Loucy (cell line): ENCODE measurements around the gene SUFU.

Experiments
- CTCF ChIP-seq: fragments of 200-600 bp; sonication (generic); conservative IDR thresholded peaks from 2 replicates; pipeline ENCODE4 v1.5.1; 2014; ENCODE audit warnings: mild to moderate bottlenecking, antibody characterized with exemption, low read length
- EZH2phosphoT487 ChIP-seq: fragments of 200-600 bp; IDR thresholded peaks from 2 replicates; pipeline ENCODE4 v1.6.1; 2018; ENCODE audit warnings: antibody characterized with exemption, mild to moderate bottlenecking, moderate library complexity, borderline replicate concordance

GRCh38 chr10:102514487-102515311 is 10.9 kb downstream of the SUFU start:
- no peak for TF ChIP-seq CTCF
- TF ChIP-seq EZH2phosphoT487, result no peak
